Adrenal gland (tissue), 12 donors: ENCODE measurements around the gene SLC9A9. TPM values are rescaled to one million over a fixed set of nuclear protein-coding genes. Genes with fewer than 3 reads are reported as not detected.

Source experiments
- DNase-seq, 7 donors: peaks; one replicate each; pipeline ENCODE4 v3.0.0-alpha.2; 2019 to 2020
- H3K27ac ChIP-seq, 5 donors: fragments of 200-600 bp; sonication (generic) in 4 of 5; 1 replicate in 3 of 5; 2 replicates in 2 of 5; pipeline versions ENCODE4 v1.5.1 to v1.8.0; 2016 to 2020; ENCODE audit warnings: mild to moderate bottlenecking in 1 of 5
- H3K27me3 ChIP-seq: fragments of 200-600 bp; 2 replicates; pipeline ENCODE4 v1.8.0; 2021
- H3K36me3 ChIP-seq, 2 donors: fragments of 200-600 bp; replicated peaks in 1 of 2; 1 replicate in 1 of 2; 2 replicates in 1 of 2; pipeline versions ENCODE4 v1.5.1 to v1.8.0; 2018 to 2022
- H3K4me1 ChIP-seq, 2 donors: fragments of 200-600 bp; replicated peaks in 1 of 2; 1 replicate in 1 of 2; 2 replicates in 1 of 2; pipeline versions ENCODE4 v1.5.1 to v1.8.0; 2018 to 2021
- H3K4me3 ChIP-seq, 4 donors: fragments of 200-600 bp; sonication (generic) in 3 of 4; one replicate each; pipeline ENCODE4 v1.5.1; 2016 to 2018
- H3K9me3 ChIP-seq, 3 donors: fragments of 200-600 bp; sonication (generic) in 1 of 3; replicated peaks in 1 of 3; 1 replicate in 2 of 3; 2 replicates in 1 of 3; pipeline versions ENCODE4 v1.5.1 to v1.8.0; 2016 to 2021
- POLR2A ChIP-seq, 2 donors: fragments of 450-650 bp; IDR thresholded peaks; one replicate each; pipeline ENCODE4 v1.6.1; 2017; ENCODE audit warnings: antibody characterized with exemption in 2 of 2, mild to moderate bottlenecking in 2 of 2, moderate library complexity in 1 of 2
- WGBS, 4 donors: extraction: QIAGEN DNeasy Blood & Tissue Kit in 2 of 4; methylation state at CpG; one replicate each; pipeline versions ENCODE4 v1.1.5 to v1.1.7; 2013 to 2017; 5-methylcytosine and 5-hydroxymethylcytosine counted together
- intact Hi-C, 2 donors: fragments of 100-400 bp; cut with DNase I; formaldehyde crosslinking; loops; one replicate each; pipeline versions ENCODE4 v1.14.1 to v1.15.0; 2022 to 2023
- polyA plus RNA-seq, 3 donors: library from polyadenylated mRNA; stranded (reverse); fragments of 200-250 nt in 2 of 3; fragments of 350-450 nt in 1 of 3; fragmentation: Illumina TruSeq in 1 of 3; extraction: RNeasy Lipid Tissue Mini Kit (QIAGEN cat#74804) in 1 of 3; gene quantifications; one replicate each; pipeline ENCODE4 v1.2.3, GENCODE V29; 2013 to 2014
- total RNA-seq, 9 donors: library from RNA; depleted of rRNA in 4 of 9; stranded (reverse); fragments of >200 nt in 4 of 9; fragments of 120-200 nt in 1 of 9; fragmentation: NEBNext Ultra II Directional in 1 of 9; extraction: Animal tissue kit (Norgen Biotek cat#: 25700) in 1 of 9; gene quantifications; one replicate each; pipeline versions ENCODE4 v1.1.0 to v1.2.4, GENCODE V29; 2013 to 2023
- TF ChIP-seq, protein P1 (sequence below), 6 experiments: fragments of 450-650 bp in 4 of 6; fragments of 200-600 bp in 2 of 6; sonication (generic) in 1 of 6; IDR thresholded peaks; 1 replicate in 5 of 6; 2 replicates in 1 of 6; pipeline versions ENCODE4 v1.5.1 to v1.8.0; 2016 to 2021; ENCODE audit warnings: antibody characterized with exemption in 6 of 6, mild to moderate bottlenecking in 2 of 6, moderate library complexity in 1 of 6
- donor health status: healthy with polysubstance abuse.
- donor health status: Bipolar disorder and iron deficiency.
- donor health status: DM: yes; HTN: yes; CAD: no.
- donor health status: DM: no; HTN: no; CAD: no.
- donor health status: DM: no; HTN: no; CAD: no.
- donor health status: DM: yes; HTN: yes; CAD: no.

SLC9A9 gene
- total and polyA plus RNA-seq, 12 donors: 4.2 to 23.7 (median 13.5) TPM

DNA sequence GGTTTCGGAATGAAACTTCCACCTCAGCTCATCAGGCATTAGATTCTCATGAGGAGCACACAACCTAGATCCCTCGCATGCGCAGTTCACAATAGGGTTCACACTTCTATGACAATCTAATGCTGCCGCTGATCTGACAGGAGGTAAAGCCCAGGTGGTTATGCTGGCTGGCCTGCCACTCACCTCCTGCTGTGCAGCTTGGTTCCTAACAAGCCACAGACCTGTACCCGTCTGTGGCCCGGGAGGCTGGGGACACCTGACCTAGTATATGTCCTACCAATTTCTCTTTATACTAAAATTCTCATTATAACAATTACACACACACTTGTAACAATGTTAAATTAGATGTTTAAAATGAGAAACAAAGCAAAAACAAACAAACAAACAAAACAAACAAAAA is 172.2 kb downstream of the SLC9A9 start:
- intact Hi-C loops: loop anchor here in 1 of 2 donors (10.0 kb wide), 1 partner anchor 621 kb away; no protein-coding TSS in a partner anchor
- Histone ChIP-seq H3K36me3 (no peaks in the 10 kb centered on the region), H3K9me3 (no peaks in the 10 kb centered on the region), H3K27ac (no peak overlapping the region), H3K27me3 (no peaks in the 10 kb centered on the region), H3K4me3 (no peak overlapping the region), H3K4me1 (peaks cover 3 to 6% of the 10 kb centered on the region in 2 donors)
- WGBS, 4 donors: 84 to 95% (median 91%) methylated on average over 6 of the region's 6 CpGs
- TF ChIP-seq, protein P1, sequence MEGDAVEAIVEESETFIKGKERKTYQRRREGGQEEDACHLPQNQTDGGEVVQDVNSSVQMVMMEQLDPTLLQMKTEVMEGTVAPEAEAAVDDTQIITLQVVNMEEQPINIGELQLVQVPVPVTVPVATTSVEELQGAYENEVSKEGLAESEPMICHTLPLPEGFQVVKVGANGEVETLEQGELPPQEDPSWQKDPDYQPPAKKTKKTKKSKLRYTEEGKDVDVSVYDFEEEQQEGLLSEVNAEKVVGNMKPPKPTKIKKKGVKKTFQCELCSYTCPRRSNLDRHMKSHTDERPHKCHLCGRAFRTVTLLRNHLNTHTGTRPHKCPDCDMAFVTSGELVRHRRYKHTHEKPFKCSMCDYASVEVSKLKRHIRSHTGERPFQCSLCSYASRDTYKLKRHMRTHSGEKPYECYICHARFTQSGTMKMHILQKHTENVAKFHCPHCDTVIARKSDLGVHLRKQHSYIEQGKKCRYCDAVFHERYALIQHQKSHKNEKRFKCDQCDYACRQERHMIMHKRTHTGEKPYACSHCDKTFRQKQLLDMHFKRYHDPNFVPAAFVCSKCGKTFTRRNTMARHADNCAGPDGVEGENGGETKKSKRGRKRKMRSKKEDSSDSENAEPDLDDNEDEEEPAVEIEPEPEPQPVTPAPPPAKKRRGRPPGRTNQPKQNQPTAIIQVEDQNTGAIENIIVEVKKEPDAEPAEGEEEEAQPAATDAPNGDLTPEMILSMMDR (IDR thresholded peaks at IDR 0.05): no peak
- no peak for TF ChIP-seq POLR2A (IDR thresholded peaks at IDR 0.05)
- no peak for DNase-seq

DNA sequence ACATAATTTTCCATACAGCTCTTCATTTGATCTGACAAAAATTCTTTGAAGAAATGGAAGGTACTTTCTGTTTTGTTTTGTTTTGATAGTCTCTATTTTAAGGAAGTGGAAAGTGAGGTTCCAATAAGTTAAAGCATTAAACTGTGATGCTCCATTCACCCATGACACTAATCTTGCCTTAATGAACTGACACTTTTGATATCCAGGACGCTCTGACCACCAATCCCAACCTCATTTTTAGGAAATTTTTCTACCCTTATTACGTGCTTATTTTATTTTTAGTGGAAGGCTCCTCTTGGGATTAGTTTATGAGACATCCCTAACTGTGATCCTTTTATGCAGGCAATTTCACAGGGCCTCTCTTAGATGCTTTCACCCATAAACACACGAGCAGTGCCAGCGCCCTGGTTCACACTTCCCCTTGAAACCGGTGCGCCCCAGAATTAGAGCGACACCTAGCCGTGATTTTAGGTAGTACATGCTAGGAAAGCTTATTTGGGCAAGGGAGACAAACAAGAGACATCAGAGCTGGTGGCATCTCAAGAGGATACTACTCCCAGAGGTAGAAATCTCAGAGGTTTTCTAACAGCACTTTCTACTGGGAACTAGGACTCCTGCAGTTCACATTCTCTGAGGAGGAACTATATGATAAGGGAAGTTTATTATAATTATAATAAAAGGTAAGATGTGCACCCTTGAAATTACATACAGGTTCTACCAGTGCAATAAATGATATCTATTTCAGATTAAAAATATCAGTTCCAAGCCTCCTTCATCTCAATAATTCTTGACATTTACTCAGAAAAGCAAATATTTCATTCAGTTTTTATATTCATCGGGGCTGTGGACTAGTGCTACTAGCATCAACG is 173.9 kb downstream of the SLC9A9 start:
- no peaks in the 10 kb centered on the region for H3K36me3 ChIP-seq
- peaks cover 3 to 6% of the 10 kb centered on the region in 2 donors for H3K4me1 ChIP-seq
- no peak overlapping the region for H3K27ac ChIP-seq
- H3K4me3 ChIP-seq: no peak overlapping the region
- no peaks in the 10 kb centered on the region for H3K9me3 ChIP-seq
- intact Hi-C loops: loop anchor here in 1 of 2 donors (10.0 kb wide), 1 partner anchor 620 kb away; no protein-coding TSS in a partner anchor
- H3K27me3 ChIP-seq: no peaks in the 10 kb centered on the region
- WGBS, 4 donors: 28 to 34% (median 31%) methylated on average over 10 of the region's 10 CpGs
- peak; percentile 62 to 87 (median 73) for DNase-seq
- TF ChIP-seq, protein P1 (IDR thresholded peaks at IDR 0.05): peak; percentile 70 to 92 (median 80)
- TF ChIP-seq POLR2A (IDR thresholded peaks at IDR 0.05): no peak

DNA sequence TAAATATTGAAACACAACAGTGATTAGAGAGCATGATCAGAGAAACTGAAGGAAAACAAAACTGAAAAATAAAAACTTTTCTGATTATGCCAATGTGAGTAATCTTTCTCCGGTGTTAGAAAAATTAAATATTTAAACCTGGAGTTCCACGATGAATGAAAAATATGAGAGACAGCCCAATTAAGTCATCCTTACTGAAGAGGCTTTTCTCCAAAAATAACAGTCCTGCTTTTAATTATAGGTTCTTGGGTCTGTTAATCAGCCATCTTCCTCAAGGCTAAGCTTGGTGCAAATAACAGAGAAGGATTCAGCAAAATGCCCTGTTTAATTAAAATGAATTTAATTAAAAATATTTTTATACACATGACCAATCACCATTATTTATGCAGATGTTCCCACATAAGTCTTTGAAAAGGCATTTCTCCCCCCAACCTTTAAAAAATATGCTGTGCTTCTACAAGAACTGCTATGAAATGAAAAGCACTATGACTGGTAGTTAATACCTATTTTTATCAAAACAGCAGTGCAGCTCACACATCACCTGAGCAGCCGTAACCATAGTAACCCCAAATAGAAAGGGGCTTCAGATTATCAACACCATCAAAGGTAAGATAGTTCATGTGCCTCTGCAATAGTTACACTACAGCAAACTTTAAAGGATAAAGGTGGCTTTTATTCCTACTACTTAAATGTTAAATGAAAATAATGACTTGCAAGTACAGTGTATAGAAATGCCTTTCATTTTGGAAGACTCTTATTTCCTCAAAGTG is 175.7 kb downstream of the SLC9A9 start:
- WGBS, 4 donors: 78 to 86% (median 83%) methylated on average over 3 of the region's 3 CpGs

More for the DNA sequence above, 175.7 kb downstream of the SLC9A9 start:
- Histone ChIP-seq H3K27ac (no peak overlapping the region), H3K27me3 (no peaks in the 10 kb centered on the region), H3K4me1 (peaks cover 3 to 6% of the 10 kb centered on the region in 2 donors), H3K36me3 (no peaks in the 10 kb centered on the region), H3K9me3 (no peaks in the 10 kb centered on the region), H3K4me3 (no peak overlapping the region)
- intact Hi-C loops: loop anchor here in 1 of 2 donors (10.0 kb wide), 1 partner anchor 618 kb away; no protein-coding TSS in a partner anchor
- TF ChIP-seq, protein P1 (IDR thresholded peaks at IDR 0.05): no peak
- no peak for TF ChIP-seq POLR2A (IDR thresholded peaks at IDR 0.05)
- no peak for DNase-seq
